Right lobe of liver (tissue), 4 donors: Measurements from ENCODE around the gene CLSTN2.

ENCODE experiments used
- CTCF ChIP-seq, 4 donors: fragments of 200-600 bp in 3 of 4; fragments of 450-650 bp in 1 of 4; IDR thresholded peaks; one replicate each; pipeline versions ENCODE4 v1.5.1 to v1.8.0; 2016 to 2022; ENCODE audit warnings: antibody characterized with exemption in 4 of 4, mild to moderate bottlenecking in 2 of 4
- POLR2A ChIP-seq: fragments of 450-650 bp; IDR thresholded peaks from one replicate; pipeline ENCODE4 v1.6.1; 2017; ENCODE audit warnings: antibody characterized with exemption, mild to moderate bottlenecking
- donor health status: DM: no; HTN: no; CAD: no.
- donor health status: DM: no; HTN: no; CAD: no.
- donor health status: DM: no; HTN: yes; CAD: no.

GRCh38 chr3:140219291-140219690 lies 284.3 kb downstream of the CLSTN2 start:
- TF ChIP-seq CTCF (IDR thresholded peaks at IDR 0.05) (no peak), POLR2A (no peak)
